Measurements from ENCODE around the gene CNTNAP2.

Gene CNTNAP2

DNA sequence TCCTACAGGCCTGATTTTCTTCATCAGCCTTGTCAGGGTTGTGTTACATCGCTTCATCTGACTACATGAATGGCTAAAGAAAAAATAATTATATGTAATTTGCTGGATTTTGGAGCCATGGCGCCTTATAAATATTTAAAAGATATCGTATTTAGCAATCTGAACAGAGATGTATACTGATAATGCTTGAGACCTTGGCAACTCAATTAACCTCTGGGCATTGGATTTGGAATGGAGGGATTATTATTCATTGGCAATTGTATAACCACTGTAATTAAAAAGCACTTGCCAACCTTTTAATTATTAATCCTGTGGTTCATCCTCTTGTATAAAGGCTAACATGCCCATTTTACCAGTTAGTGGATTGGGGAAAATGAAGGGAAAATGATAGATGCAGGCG is 745.1 kb downstream of the CNTNAP2 start:
- no peaks in the 10 kb centered on the region for H3K27me3 Mint-ChIP-seq
- H3K4me3 Mint-ChIP-seq, result no peak overlapping the region
- H3K4me1 Mint-ChIP-seq (ENCODE audit: low read depth in 2 of 2), result no peaks in the 10 kb centered on the region
- DNase-seq (no peak), ATAC-seq (replicated peaks) (no peak)
- H3K9me3 Mint-ChIP-seq, result peaks cover 0 to 2% of the 10 kb centered on the region in 2 donors
- H3K36me3 Mint-ChIP-seq (ENCODE audit: insufficient read depth), result no peaks in the 10 kb centered on the region
- no peak overlapping the region for H3K27ac Mint-ChIP-seq

DNA sequence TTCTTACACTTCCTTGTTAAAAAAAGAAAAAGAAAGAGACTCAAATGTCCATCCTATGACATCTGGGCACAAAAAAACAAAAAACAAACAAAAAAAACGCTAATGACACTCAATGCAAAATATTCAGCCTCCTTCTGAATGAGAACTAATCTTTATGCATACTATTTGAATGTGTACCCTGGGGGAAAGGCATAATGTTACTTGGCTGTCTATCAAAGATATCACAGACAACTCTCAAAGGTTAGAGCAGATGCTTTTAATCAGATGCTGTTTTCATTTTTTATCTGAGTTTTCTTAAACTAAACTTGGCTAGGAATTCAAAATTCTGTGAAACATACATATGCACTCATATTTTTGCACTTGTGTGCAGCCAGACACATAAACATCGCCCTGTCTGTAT is 745.8 kb downstream of the CNTNAP2 start:
- ATAC-seq (replicated peaks) (no peak), DNase-seq (no peak)
- no peaks in the 10 kb centered on the region for H3K4me1 Mint-ChIP-seq (ENCODE audit: low read depth in 2 of 2)
- H3K36me3 Mint-ChIP-seq (ENCODE audit: insufficient read depth), result no peaks in the 10 kb centered on the region
- H3K9me3 Mint-ChIP-seq, result peaks cover 2 to 7% of the 10 kb centered on the region in 2 donors
- H3K27ac Mint-ChIP-seq, result no peak overlapping the region
- H3K4me3 Mint-ChIP-seq, result no peak overlapping the region
- no peaks in the 10 kb centered on the region for H3K27me3 Mint-ChIP-seq

DNA sequence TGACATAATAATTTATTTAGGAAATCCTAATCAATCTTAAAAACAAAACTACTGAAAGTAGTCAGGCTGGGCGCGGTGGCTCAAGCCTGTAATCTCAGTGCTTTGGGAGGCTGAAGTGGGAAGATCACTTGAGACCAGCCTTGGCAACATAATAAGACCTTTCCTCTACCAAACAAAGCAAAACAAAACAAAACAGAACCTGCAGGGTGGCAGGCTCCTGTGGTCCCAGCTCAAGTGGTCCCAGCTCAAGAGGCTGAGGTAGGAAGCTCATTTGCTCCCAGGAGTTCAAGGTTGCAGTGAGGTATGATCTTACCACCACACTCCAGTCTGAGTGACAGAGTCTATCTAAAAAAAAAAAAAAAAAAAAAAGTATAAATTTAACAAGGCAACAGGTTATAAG is 748.0 kb downstream of the CNTNAP2 start:
- H3K27me3 Mint-ChIP-seq, result no peaks in the 10 kb centered on the region
- H3K9me3 Mint-ChIP-seq, result peaks cover under 1 to 19% of the 10 kb centered on the region in 2 donors
- no peaks in the 10 kb centered on the region for H3K4me1 Mint-ChIP-seq (ENCODE audit: low read depth in 2 of 2)
- no peak for DNase-seq
- H3K27ac Mint-ChIP-seq, result no peak overlapping the region
- no peak for ATAC-seq (replicated peaks)
- no peaks in the 10 kb centered on the region for H3K36me3 Mint-ChIP-seq (ENCODE audit: insufficient read depth)
- no peak overlapping the region for H3K4me3 Mint-ChIP-seq

DNA sequence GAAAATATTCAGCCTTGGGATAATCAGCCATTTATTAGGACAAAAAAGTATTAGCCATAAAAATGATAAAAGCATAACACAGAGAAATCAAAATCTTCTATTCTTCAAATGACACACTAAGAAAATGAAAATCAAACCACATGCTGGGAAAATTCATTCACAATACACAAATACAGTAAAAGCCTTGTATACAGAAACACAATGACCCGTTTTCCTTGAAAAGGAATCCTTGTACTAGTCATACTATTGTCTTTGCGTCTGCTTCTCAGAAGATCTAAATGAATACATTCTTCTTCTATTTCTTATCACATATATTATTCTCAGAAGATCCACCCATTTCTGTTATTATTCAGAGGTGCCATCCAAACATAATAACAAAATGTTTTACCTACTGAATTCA is 749.1 kb downstream of the CNTNAP2 start:
- H3K27ac Mint-ChIP-seq, result no peak overlapping the region
- no peaks in the 10 kb centered on the region for H3K4me1 Mint-ChIP-seq (ENCODE audit: low read depth in 2 of 2)
- DNase-seq, result no peak
- no peak for ATAC-seq (replicated peaks)
- peaks cover 2 to 19% of the 10 kb centered on the region in 2 donors for H3K9me3 Mint-ChIP-seq
- H3K36me3 Mint-ChIP-seq (ENCODE audit: insufficient read depth), result no peaks in the 10 kb centered on the region
- no peaks in the 10 kb centered on the region for H3K27me3 Mint-ChIP-seq
- H3K4me3 Mint-ChIP-seq, result no peak overlapping the region

DNA sequence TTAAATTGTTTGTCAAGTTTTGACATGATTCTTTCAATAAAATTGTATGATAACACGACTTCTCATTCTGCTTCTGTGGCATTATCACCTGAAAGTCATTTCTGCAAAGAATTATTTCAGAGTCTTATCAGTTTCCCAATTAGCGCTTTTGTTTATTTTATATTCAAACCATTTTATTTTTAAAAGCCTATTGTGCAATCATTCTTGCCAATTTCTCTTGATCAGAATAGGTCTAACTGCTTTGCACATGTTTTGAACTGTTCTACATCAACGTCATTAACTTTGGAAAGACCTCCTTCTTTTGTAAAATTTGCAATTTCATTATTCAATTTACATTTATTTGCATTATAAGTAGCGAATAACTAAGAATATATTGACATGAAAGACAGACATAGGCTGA is 758.1 kb downstream of the CNTNAP2 start:
- H3K36me3 Mint-ChIP-seq (ENCODE audit: insufficient read depth), result no peaks in the 10 kb centered on the region
- no peak for ATAC-seq (replicated peaks)

DNA sequence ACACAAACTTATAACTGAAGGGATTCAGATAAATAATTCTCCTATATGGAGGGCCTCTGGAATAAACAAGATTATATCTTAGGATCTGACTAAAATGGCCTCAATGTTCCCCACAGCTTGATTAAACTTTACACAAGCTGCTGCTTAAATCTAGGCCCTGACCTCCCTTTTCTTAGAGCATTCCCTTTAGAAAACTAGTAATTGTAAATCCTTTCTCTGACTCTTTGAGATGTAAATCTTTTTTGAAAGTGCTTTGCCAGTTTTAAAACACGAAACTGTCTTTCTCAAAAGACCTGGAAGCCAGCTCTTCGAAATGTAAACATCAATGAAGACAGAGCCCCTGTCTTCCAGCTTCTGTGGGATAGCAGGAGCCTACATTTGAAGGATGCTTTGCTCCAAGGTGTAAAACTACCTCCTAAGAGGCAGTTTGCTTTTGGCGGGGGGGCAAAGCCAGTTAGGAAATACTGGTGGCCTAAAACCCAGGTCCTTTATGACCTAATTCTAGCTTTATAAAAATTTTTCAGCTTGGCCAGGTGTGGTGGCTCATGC is 758.7 kb downstream of the CNTNAP2 start:
- Mint-ChIP-seq H3K4me1 (ENCODE audit: low read depth in 2 of 2) (no peaks in the 10 kb centered on the region), H3K4me3 (no peak overlapping the region), H3K27me3 (no peaks in the 10 kb centered on the region), H3K27ac (no peak overlapping the region), H3K9me3 (peaks cover 7 to 14% of the 10 kb centered on the region in 2 donors), H3K36me3 (ENCODE audit: insufficient read depth) (no peaks in the 10 kb centered on the region)
- DNase-seq, result no peak
- ATAC-seq (replicated peaks), result no peak

More for the DNA sequence above, 758.1 kb downstream of the CNTNAP2 start:
- peaks cover 8 to 14% of the 10 kb centered on the region in 2 donors for H3K9me3 Mint-ChIP-seq
- H3K27ac Mint-ChIP-seq, result no peak overlapping the region
- no peak overlapping the region for H3K4me3 Mint-ChIP-seq
- no peaks in the 10 kb centered on the region for H3K27me3 Mint-ChIP-seq
- no peak for DNase-seq
- no peaks in the 10 kb centered on the region for H3K4me1 Mint-ChIP-seq (ENCODE audit: low read depth in 2 of 2)

DNA sequence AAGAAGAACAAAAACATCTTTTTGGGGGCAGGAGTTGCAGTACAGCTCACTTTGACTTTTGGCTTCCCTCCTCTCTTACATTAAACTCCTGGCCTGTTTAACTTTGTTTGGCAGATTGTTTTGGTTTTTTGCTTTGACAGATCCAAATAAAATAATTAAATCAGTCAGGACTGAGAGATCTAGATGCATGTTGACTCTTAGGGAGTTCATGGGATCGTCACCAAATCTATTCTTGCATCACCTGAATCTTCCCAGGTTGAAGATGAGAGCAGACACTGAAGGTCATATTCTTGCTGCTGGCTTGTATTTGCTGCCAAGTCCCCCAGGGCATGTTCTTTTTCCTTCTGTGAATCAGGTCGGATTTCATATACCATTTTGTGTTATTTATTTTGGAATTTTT is 759.4 kb downstream of the CNTNAP2 start:
- no peak overlapping the region for H3K27ac Mint-ChIP-seq
- H3K9me3 Mint-ChIP-seq, result peaks cover 7 to 14% of the 10 kb centered on the region in 2 donors
- H3K4me1 Mint-ChIP-seq (ENCODE audit: low read depth in 2 of 2), result no peaks in the 10 kb centered on the region
- H3K27me3 Mint-ChIP-seq, result no peaks in the 10 kb centered on the region
- DNase-seq (no peak), ATAC-seq (replicated peaks) (no peak)
- H3K36me3 Mint-ChIP-seq (ENCODE audit: insufficient read depth), result no peaks in the 10 kb centered on the region
- no peak overlapping the region for H3K4me3 Mint-ChIP-seq

DNA sequence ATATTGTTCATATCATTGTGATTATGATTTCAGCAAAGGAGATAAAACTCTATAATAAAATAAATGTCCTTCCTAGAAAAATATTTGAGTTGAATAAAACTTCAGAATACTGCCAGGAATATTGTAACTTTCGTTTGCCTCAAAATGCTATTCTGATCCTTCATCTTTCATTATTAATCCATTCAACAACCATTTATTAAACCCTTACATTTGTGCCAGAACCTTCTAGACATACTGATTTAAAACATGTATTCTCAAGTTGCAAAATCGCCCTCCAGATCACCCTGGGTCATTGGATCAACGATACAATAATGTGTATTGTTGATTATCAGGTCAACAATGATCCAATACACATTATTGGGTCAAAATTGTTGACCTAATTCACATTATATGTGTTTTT is 759.8 kb downstream of the CNTNAP2 start:
- no peak for DNase-seq
- H3K27ac Mint-ChIP-seq, result no peak overlapping the region
- no peaks in the 10 kb centered on the region for H3K27me3 Mint-ChIP-seq
- H3K4me3 Mint-ChIP-seq, result no peak overlapping the region
- ATAC-seq (replicated peaks), result no peak
- no peaks in the 10 kb centered on the region for H3K4me1 Mint-ChIP-seq (ENCODE audit: low read depth in 2 of 2)
- H3K9me3 Mint-ChIP-seq, result peaks cover 7 to 14% of the 10 kb centered on the region in 2 donors
- no peaks in the 10 kb centered on the region for H3K36me3 Mint-ChIP-seq (ENCODE audit: insufficient read depth)

DNA sequence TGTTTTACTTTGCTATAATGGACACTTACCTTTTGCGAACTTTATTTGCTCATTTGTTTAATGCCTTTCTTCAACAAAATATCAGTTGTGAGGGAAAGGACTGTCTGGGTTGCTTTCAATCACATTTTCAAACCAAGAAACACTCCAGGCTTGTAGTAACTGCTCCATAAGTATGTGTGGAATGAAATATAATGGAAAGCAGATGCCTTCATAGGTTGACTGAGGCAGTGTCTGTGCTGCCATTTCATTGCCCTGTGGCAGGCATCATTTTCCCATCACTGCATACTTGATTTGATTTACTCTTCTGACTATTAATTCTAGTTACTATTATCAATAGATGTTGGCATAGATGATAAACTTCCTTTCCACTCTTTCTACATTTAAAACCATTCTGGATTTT is 762.3 kb downstream of the CNTNAP2 start:
- no peak for DNase-seq
- no peaks in the 10 kb centered on the region for H3K36me3 Mint-ChIP-seq (ENCODE audit: insufficient read depth)
- no peak overlapping the region for H3K27ac Mint-ChIP-seq
- peaks cover 3 to 19% of the 10 kb centered on the region in 2 donors for H3K9me3 Mint-ChIP-seq
- H3K4me1 Mint-ChIP-seq (ENCODE audit: low read depth in 2 of 2), result no peaks in the 10 kb centered on the region
- no peak overlapping the region for H3K4me3 Mint-ChIP-seq
- no peak for ATAC-seq (replicated peaks)
- H3K27me3 Mint-ChIP-seq, result no peaks in the 10 kb centered on the region

DNA sequence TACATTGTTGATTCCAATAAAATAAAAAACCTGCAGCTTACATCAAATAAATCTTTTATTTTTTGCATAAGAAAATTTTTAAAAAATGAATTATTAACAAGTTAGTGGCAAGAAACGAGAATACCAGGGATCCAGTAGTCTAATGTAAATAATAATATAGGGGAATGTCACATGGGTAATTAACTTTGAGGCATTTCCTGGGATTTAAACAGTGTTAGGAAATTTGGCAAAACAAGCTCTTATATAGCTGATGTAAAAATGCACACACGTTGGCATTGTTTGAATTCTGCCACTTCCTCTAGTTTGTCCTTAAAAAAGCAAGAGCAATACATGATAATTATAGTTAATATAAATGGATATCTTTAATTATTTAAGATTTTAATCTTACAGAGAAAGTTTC is 768.6 kb downstream of the CNTNAP2 start:
- Mint-ChIP-seq H3K27me3 (no peaks in the 10 kb centered on the region), H3K4me3 (no peak overlapping the region), H3K27ac (no peak overlapping the region), H3K36me3 (ENCODE audit: insufficient read depth) (no peaks in the 10 kb centered on the region), H3K4me1 (ENCODE audit: low read depth in 2 of 2) (no peaks in the 10 kb centered on the region), H3K9me3 (peaks cover 7 to 19% of the 10 kb centered on the region in 2 donors)
- ATAC-seq (replicated peaks) (no peak), DNase-seq (no peak)

DNA sequence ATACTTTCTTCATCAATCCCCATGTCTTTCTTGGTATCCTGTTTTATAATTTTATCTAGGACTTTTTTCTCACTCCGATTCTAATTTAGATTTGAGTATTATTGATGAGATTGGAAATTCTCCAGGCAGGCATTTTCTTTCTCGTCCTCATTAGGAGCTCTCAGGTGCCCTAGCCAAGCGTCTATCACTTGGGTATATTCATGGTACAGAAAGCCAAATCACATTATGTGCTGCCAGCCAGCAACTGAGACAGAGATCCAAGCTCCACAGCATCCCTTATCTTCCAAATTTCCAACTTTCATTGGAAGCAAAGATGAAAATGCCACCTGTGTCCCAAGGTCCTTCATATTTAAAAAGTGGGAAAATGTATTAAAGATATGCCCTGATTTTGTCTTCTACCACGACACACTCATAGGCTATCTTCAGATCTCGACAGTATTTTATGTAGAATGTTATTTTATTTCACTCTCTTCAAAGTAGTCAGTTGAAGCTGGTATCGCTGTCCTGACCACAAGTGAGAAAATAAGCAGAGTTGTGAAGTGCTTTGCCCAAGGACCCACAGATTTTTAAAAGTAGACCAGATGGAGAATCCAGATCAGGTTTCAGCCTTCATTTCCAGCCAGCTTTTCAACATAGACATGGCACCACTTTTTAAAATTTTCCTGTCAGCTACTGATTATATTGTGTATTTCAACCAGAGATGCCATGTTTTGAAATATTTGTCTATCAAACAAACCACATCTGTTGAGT is 773.4 kb downstream of the CNTNAP2 start:
- DNase-seq (no peak), ATAC-seq (replicated peaks) (no peak)
- no peak overlapping the region for H3K27ac Mint-ChIP-seq
- peaks cover 7 to 9% of the 10 kb centered on the region in 2 donors for H3K9me3 Mint-ChIP-seq
- H3K27me3 Mint-ChIP-seq, result no peaks in the 10 kb centered on the region
- H3K4me3 Mint-ChIP-seq, result no peak overlapping the region
- no peaks in the 10 kb centered on the region for H3K4me1 Mint-ChIP-seq (ENCODE audit: low read depth in 2 of 2)
- H3K36me3 Mint-ChIP-seq (ENCODE audit: insufficient read depth), result no peaks in the 10 kb centered on the region

DNA sequence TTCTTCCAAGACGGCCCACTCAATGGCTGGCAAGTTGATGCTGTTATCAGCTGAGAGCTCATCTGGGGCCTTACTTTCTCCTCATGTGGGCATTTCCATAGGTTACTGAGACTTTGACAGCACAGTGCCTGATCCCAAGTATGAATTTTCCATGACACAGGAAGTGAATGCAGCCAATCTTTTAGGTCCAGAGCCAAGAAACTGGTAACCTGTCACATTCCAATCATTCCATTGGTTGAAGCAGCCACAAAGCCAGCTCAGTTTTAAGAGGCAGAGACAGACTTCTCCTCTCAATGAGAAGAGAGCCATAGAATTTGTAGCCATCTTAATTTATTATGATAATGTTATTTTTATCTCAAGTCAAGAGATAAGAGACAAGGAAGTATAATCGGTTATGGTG is 775.5 kb downstream of the CNTNAP2 start:
- Mint-ChIP-seq H3K27me3 (no peaks in the 10 kb centered on the region), H3K27ac (no peak overlapping the region), H3K4me3 (no peak overlapping the region), H3K36me3 (ENCODE audit: insufficient read depth) (no peaks in the 10 kb centered on the region), H3K9me3 (peaks cover under 1 to 8% of the 10 kb centered on the region in 2 donors), H3K4me1 (ENCODE audit: low read depth in 2 of 2) (no peaks in the 10 kb centered on the region)
- no peak for DNase-seq
- ATAC-seq (replicated peaks), result no peak

DNA sequence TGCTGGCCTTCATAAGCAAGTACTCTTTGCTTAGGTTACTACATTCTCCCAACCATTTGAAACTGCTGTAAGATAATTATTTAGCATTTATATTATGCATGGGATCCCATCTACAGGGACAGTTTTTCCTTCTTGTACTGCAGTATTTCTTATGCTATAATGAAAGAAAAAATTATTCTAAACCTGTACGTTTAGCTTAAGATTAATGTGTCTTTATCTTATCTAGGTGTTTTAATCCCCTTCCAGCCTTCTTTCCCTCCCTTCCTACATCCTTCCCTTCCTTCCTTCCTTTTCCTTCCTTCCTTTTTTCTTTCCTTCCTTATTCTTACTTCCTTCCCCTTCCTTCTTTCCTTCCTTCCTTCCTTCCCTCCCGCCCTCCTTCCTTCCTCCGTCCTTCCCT is 778.3 kb downstream of the CNTNAP2 start:
- Mint-ChIP-seq H3K27me3 (no peaks in the 10 kb centered on the region), H3K36me3 (ENCODE audit: insufficient read depth) (no peaks in the 10 kb centered on the region), H3K9me3 (peaks cover 9 to 12% of the 10 kb centered on the region in 2 donors), H3K4me1 (ENCODE audit: low read depth in 2 of 2) (no peaks in the 10 kb centered on the region), H3K4me3 (no peak overlapping the region), H3K27ac (no peak overlapping the region)
- no peak for DNase-seq
- ATAC-seq (replicated peaks), result no peak

DNA sequence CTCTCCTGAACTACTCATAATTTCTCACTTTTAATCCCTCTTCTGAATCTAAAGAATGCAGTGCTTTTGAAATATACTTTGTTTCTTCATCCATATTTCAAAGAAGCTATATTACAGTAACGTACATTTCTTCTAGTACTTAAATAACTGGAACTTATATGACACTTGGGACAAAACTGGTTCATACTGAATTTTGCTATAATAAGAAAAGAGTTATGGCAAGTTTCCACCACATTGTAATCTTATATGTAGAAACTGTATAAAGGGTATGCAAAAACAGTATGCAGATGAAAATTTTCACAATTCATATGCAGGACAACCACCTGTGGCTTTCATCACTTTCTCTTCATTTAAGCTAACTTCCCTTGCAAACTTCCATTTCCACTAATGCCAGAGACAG is 785.7 kb downstream of the CNTNAP2 start:
- DNase-seq (no peak), ATAC-seq (replicated peaks) (no peak)
- H3K27me3 Mint-ChIP-seq, result no peaks in the 10 kb centered on the region
- H3K4me3 Mint-ChIP-seq, result no peak overlapping the region
- H3K9me3 Mint-ChIP-seq, result peaks cover 12 to 21% of the 10 kb centered on the region in 2 donors
- H3K36me3 Mint-ChIP-seq (ENCODE audit: insufficient read depth), result no peaks in the 10 kb centered on the region
- no peaks in the 10 kb centered on the region for H3K4me1 Mint-ChIP-seq (ENCODE audit: low read depth in 2 of 2)
- H3K27ac Mint-ChIP-seq, result no peak overlapping the region

Data from effector memory CD8-positive, alpha-beta T cell (primary cell).